DMS79 (cell line): Measurements from ENCODE around the gene NT5DC4.

Experiments
- DNase-seq: peaks from one replicate; lab custom pipeline; 2025; lab: John Stamatoyannopoulos, UW

Gene NT5DC4

GRCh38 chr2:112720785-112721184 lies at the start of gene NT5DC4:
Gene NT5DC4, plus strand, starts transcription at chr2:112721020. Its CDS starts 60 bp downstream, at chr2:112721080.
- no peak for DNase-seq

DNA sequence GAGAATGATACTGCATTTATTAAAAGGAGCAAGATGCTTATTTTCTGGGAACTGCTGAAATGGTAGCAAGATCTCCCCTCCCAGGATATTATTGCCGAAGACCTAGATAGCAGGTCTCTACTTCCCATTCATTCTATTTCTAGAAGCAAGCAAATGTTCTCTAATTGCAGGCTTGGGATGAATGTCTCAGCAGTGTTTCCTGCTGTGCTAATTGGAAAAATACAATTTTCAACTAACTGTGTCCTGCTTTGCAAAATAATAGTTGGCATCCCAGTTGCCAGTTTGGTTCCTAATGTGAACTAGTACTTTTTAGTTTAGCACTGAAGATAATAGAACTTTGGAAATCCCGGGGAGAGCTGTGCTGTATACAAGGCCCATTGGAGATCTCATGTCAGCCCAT lies 49.0 kb upstream of the NT5DC4 start:
- DNase-seq, result no peak

DNA sequence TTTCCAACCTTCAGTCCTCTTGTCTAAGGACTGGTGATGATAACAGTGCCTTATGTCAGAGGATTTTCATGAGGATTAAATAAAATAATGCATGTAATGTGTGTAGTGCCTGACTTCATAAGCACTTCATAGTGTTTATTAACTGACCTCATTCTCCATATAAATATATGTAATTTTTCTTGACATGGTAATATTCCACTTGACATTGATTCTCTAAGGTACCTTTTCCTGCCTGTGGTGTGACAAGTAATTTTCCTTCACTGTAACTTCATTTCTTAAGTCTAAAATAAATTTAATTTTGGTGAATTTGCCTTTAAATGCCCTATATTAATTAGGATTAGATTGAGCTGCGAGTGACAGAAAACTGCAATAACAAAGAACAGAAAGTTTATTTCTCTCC lies 47.8 kb upstream of the NT5DC4 start:
- DNase-seq, result no peak

DNA sequence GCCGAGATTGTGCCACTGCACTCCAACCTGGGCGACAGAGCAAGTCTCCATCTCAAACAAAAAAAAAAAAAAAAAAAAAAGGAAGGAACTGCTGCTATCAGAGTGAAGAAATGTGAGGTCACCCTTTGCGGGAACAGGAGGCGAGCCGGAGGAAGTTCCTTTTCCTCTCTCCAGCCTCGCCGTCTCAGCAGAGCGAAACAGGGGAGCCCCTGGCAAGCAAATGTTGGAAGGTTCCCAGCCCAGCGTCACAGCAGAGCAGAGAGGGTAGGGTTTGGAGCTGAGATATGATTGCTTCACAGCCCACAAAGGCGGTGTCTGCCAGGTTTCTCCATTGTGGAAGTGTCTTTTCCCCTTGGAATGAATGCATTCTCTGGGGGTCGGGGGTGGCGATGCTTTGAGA lies 46.6 kb upstream of the NT5DC4 start:
- no peak for DNase-seq

- peak; percentile 9 for DNase-seq
Measured at GRCh38 chr2:112679484-112679883, 41.3 kb upstream of the NT5DC4 start.

DNA sequence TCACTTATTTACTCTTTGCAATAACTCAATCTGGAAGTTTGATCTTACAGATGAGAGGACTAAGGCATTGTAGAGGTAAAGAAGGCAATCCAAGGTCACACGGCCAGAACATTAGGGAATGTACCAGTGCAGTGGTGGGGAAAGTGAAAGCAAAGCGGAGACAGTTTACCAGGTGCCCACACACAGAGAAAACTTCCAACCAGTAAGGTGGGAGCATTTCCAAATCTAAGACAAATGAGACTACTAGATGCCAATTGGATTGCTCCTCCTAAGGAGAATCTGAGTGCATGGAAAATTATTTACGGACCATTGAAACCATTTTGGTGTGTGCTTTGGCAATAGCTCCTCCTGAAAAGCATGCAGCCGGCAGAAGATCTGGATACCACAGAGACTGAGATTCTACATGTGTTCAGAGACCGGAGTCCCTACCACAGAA lies 40.1 kb upstream of the NT5DC4 start:
- peak; percentile 16 for DNase-seq

- no peak for DNase-seq
Measured at GRCh38 chr2:112682101-112682500, 38.7 kb upstream of the NT5DC4 start.

DNA sequence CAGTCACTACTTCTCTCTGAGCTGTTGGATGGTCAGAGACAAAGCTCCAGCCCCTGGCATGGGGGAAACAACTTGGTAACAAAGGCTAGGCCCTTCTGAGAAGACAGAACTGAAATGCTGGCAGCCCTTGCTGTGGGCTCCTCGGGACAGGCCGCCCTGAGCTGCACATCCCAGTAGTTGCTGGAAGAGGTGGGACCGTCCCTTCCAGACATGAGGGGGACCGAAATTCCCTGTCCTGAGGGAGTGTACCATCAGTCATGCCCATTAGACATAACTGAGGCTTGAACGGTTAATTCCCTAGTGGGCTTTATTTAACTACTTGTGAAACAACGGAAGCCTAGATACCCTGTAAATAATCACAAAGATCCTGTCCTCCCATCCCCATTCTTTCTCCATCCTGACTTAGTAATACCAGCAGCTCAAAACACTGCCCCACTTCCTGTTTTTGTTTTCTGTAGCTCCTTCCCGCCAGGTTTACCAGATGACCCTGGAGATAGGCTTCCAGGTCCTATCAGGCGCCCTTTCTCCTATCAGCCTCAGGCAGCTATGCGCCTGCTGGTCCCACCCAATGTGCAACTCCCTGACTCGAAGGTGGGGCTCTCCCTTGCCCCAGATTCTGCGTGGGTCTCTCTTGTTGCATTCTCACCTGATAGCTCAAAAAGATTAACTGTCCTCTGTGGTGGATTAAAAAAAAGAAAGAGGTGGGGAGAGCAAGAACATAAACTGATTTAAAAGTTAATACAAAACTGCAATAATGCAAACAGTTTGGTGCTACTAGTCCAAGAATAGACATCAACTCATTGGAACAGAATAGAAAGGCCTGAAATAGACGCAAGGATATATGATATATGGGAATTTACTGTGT lies 37.0 kb upstream of the NT5DC4 start:
- DNase-seq, result no peak

DNA sequence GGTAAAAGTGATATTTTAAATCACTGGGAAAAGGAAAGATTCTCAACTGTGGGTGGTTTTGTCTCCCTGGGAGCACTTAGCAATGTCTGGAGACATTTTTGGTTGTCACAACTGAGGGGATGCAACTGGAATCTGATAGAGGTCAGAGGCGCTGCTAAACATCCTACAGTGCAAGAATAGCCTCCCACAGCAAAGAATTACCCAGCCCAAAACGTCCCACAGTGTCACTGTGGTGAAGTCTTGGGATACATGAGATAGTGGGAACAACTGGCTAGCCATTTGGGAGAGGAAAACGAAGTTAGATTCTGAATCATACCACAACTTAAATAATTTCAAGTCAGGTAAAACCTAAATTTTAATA lies 36.4 kb upstream of the NT5DC4 start:
- no peak for DNase-seq

DNA sequence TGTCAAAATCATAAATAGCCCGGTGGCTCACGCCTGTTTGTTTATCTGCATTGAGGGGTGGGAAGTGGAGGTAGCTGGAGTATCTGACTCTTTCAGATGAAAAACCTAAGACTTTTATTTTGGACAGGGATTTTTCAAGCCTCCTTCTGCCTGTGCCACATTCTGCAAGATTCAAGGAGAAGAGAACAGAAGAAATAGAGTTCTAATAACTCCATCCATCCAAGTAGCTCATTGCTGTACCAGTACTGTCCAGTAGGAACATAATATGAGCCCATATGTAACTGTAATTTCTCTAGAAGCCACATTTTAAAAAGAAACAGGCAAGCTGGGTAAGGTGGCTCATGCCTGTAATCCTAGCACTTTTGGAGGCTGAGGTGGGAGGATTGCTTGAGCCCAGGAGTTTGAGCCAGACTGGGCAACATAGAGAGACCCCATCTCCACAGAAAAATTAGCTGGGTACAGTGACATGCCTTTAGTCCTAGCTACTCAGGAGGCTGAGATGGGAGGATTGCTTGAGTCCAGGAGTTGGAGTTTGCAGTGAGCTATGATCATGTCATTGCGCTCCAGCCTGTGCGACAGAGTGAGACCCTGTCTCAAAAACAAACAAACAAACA lies 35.4 kb upstream of the NT5DC4 start:
- DNase-seq, result no peak

GRCh38 chr2:112686348-112687217 lies 34.2 kb upstream of the NT5DC4 start:
- no peak for DNase-seq

- no peak for DNase-seq
Measured at GRCh38 chr2:112687522-112687921, 33.3 kb upstream of the NT5DC4 start.

- DNase-seq, result no peak
Measured at GRCh38 chr2:112688086-112688880, 32.5 kb upstream of the NT5DC4 start.

DNA sequence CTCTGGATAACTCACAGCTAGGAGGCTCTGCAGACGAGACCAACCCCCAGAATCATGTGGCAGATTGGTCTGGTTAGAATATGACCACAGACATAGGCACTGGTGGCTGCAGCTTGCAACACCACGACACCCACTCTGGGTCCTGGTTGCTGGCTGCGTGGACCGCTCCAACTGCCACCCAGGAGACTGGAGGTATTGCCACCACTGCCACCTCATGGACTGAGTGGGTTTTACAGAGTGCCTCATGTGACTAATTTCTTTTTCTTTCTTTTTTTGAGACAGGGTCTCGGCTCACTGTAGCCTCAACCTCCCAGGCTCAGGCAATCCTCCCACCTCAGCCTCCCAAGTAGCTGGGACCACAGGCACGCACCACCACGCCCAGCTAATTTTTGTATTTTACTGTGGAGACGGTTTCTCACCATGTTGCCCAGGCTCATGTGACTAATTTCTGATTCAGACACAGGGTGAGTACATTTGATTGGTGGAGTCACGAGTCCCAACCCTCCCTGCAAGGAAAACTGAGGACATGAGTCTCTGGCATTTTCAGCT lies 29.9 kb upstream of the NT5DC4 start:
- DNase-seq, result no peak

DNA sequence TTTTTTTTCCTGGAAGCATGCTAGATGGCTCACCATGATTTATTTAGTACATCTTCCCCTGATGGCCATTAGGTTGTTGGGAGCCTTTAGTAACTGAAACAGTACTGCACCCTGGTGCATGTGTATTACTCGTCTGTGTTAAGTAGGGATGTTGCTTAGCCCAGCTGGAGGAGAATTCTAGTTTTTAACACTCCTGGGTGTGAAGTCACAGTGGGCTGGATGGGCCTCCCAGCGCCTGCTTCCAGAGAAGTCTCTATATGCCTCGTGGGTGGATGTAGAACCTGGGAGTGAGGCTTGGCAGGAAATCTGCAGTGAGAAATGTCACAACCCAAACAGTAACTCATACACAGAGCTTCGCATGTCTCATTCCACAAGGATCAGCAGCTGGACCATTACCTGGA lies 28.9 kb upstream of the NT5DC4 start:
- no peak for DNase-seq

GRCh38 chr2:112692495-112692911 lies 28.3 kb upstream of the NT5DC4 start:
- DNase-seq, result peak; percentile 85

DNA sequence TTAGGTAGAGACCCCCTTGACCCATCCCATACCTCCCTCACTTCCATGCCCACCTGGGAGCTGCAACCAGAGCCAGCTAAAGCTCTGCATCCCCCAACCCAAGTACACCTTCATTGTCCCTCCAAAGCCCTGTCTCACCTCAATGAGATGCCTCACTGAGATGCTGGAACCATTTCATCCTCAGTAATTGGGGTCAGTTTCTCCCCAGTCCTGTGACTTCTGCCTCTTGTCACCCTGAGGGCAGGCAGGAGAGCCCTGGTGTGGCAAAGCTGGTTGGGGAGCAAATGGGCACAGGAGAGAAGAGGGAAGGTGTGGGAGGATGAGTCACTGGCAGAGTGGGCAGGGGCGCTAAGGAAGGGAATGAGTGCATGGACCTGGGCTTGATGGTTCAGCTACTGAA lies 27.9 kb upstream of the NT5DC4 start:
- DNase-seq, result no peak

GRCh38 chr2:112693596-112693995 lies 27.2 kb upstream of the NT5DC4 start:
- DNase-seq, result no peak

GRCh38 chr2:112694182-112694581 lies 26.6 kb upstream of the NT5DC4 start:
- DNase-seq, result no peak

DNA sequence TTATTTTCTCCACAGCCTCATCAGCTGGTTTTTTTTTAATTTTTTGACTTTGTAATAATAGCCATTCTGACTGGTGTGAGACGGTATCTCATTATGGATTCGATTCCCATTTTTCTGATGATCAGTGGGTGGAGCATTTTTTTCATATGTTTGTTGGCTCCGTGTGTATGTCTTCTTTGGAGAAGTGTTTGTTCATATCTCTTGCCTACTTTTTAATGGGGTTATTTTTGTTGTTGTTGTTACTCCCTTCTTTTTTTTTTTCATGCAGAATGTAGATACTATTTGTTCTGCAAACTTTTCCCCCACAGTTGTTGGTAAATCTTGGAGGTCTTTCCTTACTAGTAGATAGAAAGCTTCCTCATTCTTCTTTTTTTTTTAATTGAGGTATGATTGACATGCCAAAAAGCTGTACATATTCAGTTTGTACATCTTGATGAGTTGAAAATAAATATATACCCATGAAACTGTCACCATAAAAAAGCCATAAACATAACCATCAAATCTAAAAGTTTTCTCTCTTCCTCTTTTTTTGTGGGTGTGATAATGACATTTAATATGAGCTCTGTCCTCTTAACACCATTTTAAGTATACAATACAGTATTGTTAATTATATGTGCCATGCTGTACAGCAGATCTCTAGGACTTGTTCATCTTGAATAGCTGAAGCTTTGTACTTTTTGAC lies 21.8 kb upstream of the NT5DC4 start:
- DNase-seq, result no peak
